Ammon's horn (tissue), 1 donor: ENCODE data around the gene MED9.

Experiments
- DNase-seq: peaks from one replicate; pipeline ENCODE4 v3.0.0-alpha.2; 2016; ENCODE audit warnings: low spot score

The MED9 gene

GRCh38 chr17:17491546-17491988 lies 14.8 kb downstream of the MED9 start:
- no peak for DNase-seq

- no peak for DNase-seq
Measured at GRCh38 chr17:17492085-17492484, 15.3 kb downstream of the MED9 start.

- no peak for DNase-seq
Measured at GRCh38 chr17:17492571-17492970, 15.8 kb downstream of the MED9 start.

- no peak for DNase-seq
Measured at GRCh38 chr17:17493249-17493985, 16.6 kb downstream of the MED9 start.

- no peak for DNase-seq
Measured at GRCh38 chr17:17493986-17494466, 17.2 kb downstream of the MED9 start.

GRCh38 chr17:17494499-17494869 lies 17.7 kb downstream of the MED9 start:
- DNase-seq, result no peak

GRCh38 chr17:17494870-17495535 lies 18.2 kb downstream of the MED9 start:
- peak; percentile 36 for DNase-seq

- peak; percentile 34 for DNase-seq
Measured at GRCh38 chr17:17495536-17496188, 18.9 kb downstream of the MED9 start.

GRCh38 chr17:17496189-17497064 lies 19.6 kb downstream of the MED9 start, which contains the start of gene RASD1:
Gene RASD1 (minus strand): TSS chr17:17496395. CDS start chr17:17496181, 214 bp downstream.
- peak; percentile 92 for DNase-seq

GRCh38 chr17:17497065-17497844 lies 20.5 kb downstream of the MED9 start:
- no peak for DNase-seq

- DNase-seq, result no peak
Measured at GRCh38 chr17:17497845-17498520, 21.2 kb downstream of the MED9 start.

GRCh38 chr17:17498606-17499301 lies 22.0 kb downstream of the MED9 start:
- DNase-seq, result no peak

GRCh38 chr17:17499402-17500145 lies 22.8 kb downstream of the MED9 start:
- DNase-seq, result no peak

- no peak for DNase-seq
Measured at GRCh38 chr17:17500999-17501605, 24.3 kb downstream of the MED9 start.

GRCh38 chr17:17502741-17503565 lies 26.2 kb downstream of the MED9 start:
- DNase-seq, result no peak

GRCh38 chr17:17503566-17504130 lies 26.8 kb downstream of the MED9 start:
- peak; percentile 69 for DNase-seq
